Gastrocnemius medialis (tissue), 4 donors: Measurements from ENCODE around the gene C4A. TPM values are rescaled to one million over a fixed set of nuclear protein-coding genes. Genes with fewer than 3 reads are reported as not detected.
"Not testable (repeated sequence)": the region's sequence is repeated elsewhere in the genome, so short reads cannot be mapped to it uniquely, and the experiment has no call there.

Source experiments
- ATAC-seq, 2 donors: fragments of 150-250 bp; one replicate each; pipeline ENCODE4 v1.9.1; 2016
- DNase-seq, 2 donors: peaks; one replicate each; pipeline ENCODE4 v3.0.0-alpha.2; 2019
- H3K27ac ChIP-seq, 4 donors: fragments of 200-600 bp; sonication (generic); 1 replicate in 1 of 4; 2 replicates in 3 of 4; pipeline ENCODE4 v1.5.1; 2016 to 2018; ENCODE audit warnings: mild to moderate bottlenecking in 2 of 4, moderate library complexity in 1 of 4
- H3K27me3 ChIP-seq, 3 donors: fragments of 200-600 bp; sonication (generic) in 2 of 3; 1 replicate in 1 of 3; 2 replicates in 2 of 3; pipeline versions ENCODE4 v1.5.1 to v1.6.0; 2016 to 2019; ENCODE audit warnings: mild to moderate bottlenecking in 1 of 3, moderate library complexity in 1 of 3
- H3K36me3 ChIP-seq, 2 donors: fragments of 200-600 bp; sonication (generic) in 1 of 2; one replicate each; pipeline ENCODE4 v1.5.1; 2017 to 2018
- H3K4me1 ChIP-seq, 2 donors: fragments of 200-600 bp; sonication (generic) in 1 of 2; one replicate each; pipeline ENCODE4 v1.5.1; 2016 to 2017; ENCODE audit warnings: mild to moderate bottlenecking in 2 of 2
- H3K4me3 ChIP-seq, 4 donors: fragments of 200-600 bp; sonication (generic) in 3 of 4; 1 replicate in 1 of 4; 2 replicates in 3 of 4; pipeline ENCODE4 v1.5.1; 2016 to 2019; ENCODE audit warnings: mild to moderate bottlenecking in 2 of 4
- H3K9me3 ChIP-seq, 3 donors: fragments of 200-600 bp; sonication (generic) in 2 of 3; 1 replicate in 1 of 3; 2 replicates in 2 of 3; pipeline ENCODE4 v1.5.1; 2016 to 2019
- in situ Hi-C, 4 donors: fragments of 200-750 bp; cut with MboI; loops; one replicate each; pipeline versions ENCODE4 v1.15.0 to v1.8.0; 2017; ENCODE audit warnings: low sequenced_read_pairs in 4 of 4
- intact Hi-C: fragments of 100-400 bp; cut with DNase I; formaldehyde crosslinking; loops from one replicate; pipeline ENCODE4 v1.15.1; 2023; ENCODE audit warnings: low total_unique reads
- total RNA-seq, 4 donors: library from RNA; depleted of rRNA; stranded (reverse); fragments of >200 nt; gene quantifications; one replicate each; pipeline versions ENCODE4 v1.1.0 to v1.2.3, GENCODE V29; 2016

Gene C4A
- total RNA-seq, 4 donors from 2014 or later, result 4.3 to 7.8 (median 6.2) TPM

DNA sequence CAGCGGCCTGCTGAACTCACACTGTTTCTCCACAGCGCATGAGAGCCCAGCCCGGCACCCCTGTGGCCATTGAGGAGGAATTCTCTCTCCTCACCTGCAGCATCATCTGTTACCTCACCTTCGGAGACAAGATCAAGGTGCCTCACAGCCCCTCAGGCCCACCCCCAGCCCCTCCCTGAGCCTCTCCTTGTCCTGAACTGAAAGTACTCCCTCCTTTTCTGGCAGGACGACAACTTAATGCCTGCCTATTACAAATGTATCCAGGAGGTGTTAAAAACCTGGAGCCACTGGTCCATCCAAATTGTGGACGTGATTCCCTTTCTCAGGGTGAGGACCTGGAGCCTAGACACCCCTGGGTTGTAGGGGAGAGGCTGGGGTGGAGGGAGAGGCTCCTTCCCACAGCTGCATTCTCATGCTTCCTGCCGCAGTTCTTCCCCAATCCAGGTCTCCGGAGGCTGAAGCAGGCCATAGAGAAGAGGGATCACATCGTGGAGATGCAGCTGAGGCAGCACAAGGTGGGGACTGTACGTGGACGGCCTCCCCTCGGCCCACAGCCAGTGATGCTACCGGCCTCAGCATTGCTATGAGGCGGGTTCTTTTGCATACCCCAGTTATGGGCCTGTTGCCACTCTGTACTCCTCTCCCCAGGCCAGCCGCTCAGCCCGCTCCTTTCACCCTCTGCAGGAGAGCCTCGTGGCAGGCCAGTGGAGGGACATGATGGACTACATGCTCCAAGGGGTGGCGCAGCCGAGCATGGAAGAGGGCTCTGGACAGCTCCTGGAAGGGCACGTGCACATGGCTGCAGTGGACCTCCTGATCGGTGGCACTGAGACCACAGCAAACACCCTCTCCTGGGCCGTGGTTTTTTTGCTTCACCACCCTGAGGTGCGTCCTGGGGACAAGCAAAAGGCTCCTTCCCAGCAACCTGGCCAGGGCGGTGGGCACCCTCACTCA, 57.7 kb downstream of the C4A start:
- H3K4me3 ChIP-seq, H3K9me3 ChIP-seq, H3K4me1 ChIP-seq, ATAC-seq, H3K27me3 ChIP-seq, H3K27ac ChIP-seq, DNase-seq, H3K36me3 ChIP-seq, in situ Hi-C loops: not testable (repeated sequence)
- intact Hi-C loops, result loop anchor here (10.0 kb wide), 1 partner anchor 75 kb away; no protein-coding TSS in a partner anchor

DNA sequence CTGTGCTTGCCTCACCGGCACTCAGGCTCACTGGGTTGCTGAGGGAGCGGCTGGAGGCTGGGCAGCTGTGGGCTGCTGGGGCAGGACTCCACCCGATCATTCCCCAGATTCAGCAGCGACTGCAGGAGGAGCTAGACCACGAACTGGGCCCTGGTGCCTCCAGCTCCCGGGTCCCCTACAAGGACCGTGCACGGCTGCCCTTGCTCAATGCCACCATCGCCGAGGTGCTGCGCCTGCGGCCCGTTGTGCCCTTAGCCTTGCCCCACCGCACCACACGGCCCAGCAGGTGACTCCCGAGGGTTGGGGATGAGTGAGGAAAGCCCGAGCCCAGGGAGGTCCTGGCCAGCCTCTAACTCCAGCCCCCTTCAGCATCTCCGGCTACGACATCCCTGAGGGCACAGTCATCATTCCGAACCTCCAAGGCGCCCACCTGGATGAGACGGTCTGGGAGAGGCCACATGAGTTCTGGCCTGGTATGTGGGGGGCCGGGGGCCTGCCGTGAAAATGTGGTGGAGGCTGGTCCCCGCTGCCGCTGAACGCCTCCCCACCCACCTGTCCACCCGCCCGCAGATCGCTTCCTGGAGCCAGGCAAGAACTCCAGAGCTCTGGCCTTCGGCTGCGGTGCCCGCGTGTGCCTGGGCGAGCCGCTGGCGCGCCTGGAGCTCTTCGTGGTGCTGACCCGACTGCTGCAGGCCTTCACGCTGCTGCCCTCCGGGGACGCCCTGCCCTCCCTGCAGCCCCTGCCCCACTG, 58.6 kb downstream of the C4A start:
- H3K27me3 ChIP-seq, H3K4me1 ChIP-seq, ATAC-seq, in situ Hi-C loops, H3K27ac ChIP-seq, H3K36me3 ChIP-seq, DNase-seq, H3K9me3 ChIP-seq, H3K4me3 ChIP-seq: not testable (repeated sequence)
- intact Hi-C loops, result loop anchor here (10.0 kb wide), 1 partner anchor 74 kb away; no protein-coding TSS in a partner anchor

DNA sequence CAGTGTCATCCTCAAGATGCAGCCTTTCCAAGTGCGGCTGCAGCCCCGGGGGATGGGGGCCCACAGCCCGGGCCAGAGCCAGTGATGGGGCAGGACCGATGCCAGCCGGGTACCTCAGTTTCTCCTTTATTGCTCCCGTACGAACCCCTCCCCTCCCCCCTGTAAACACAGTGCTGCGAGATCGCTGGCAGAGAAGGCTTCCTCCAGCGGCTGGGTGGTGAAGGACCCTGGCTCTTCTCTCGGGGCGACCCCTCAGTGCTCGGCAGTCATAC, 59.1 kb downstream of the C4A start:
- intact Hi-C loops, result loop anchor here (10.0 kb wide), 1 partner anchor 74 kb away; no protein-coding TSS in a partner anchor
- H3K9me3 ChIP-seq, DNase-seq, H3K27me3 ChIP-seq, ATAC-seq, H3K4me1 ChIP-seq, H3K36me3 ChIP-seq, H3K27ac ChIP-seq, in situ Hi-C loops, H3K4me3 ChIP-seq: not testable (repeated sequence)

DNA sequence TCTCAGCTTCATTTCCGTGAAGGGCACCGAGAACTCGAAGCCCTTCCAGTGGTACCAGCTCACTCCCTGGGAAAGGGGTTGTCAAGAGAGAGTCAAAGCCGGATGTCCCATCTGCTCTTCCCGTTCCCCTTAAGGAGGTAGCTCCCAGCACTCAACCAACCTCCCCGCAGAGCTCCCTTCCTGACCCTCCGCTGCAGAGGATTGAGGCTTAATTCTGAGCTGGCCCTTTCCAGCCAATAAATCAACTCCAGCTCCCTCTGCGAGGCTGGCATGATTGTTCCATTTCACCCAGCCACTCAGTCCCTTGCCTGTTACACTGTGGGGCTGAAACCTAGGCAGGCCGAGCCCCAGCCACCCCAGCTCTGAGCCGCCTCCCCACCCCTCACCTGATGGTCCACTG, 59.5 kb downstream of the C4A start:
- DNase-seq, in situ Hi-C loops, H3K9me3 ChIP-seq: not testable (repeated sequence)

DNA sequence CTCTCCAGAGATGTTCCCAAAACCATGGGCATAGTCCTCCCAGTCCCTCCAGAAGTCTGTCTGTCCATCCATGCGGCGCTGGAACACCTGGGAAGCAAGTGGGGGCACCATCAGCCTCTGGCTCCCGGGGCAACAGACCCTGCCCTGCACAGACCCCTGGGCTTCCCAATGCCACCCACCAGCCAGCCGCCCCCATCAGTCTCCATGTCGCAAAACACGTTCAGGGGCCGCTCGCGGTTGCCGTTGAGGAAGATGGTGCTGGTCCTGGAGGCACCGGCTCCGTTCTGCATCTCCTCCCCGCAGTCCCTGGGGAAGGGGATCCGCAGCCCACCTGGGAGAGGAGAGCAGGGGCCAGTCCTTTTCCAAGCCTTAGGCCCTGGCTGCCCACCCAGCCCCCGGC, 60.4 kb downstream of the C4A start:
- in situ Hi-C loops, DNase-seq, ATAC-seq, H3K9me3 ChIP-seq, H3K4me3 ChIP-seq, H3K4me1 ChIP-seq, H3K27ac ChIP-seq, H3K36me3 ChIP-seq, H3K27me3 ChIP-seq: not testable (repeated sequence)
- intact Hi-C loops, result loop anchor here (10.0 kb wide), 1 partner anchor 73 kb away; no protein-coding TSS in a partner anchor

More for the DNA sequence above, 59.5 kb downstream of the C4A start:
- not testable (repeated sequence) for H3K4me3 ChIP-seq, H3K27ac ChIP-seq, H3K36me3 ChIP-seq, H3K27me3 ChIP-seq, ATAC-seq, H3K4me1 ChIP-seq
- intact Hi-C loops, result loop anchor here (10.0 kb wide), 1 partner anchor 73 kb away; no protein-coding TSS in a partner anchor

DNA sequence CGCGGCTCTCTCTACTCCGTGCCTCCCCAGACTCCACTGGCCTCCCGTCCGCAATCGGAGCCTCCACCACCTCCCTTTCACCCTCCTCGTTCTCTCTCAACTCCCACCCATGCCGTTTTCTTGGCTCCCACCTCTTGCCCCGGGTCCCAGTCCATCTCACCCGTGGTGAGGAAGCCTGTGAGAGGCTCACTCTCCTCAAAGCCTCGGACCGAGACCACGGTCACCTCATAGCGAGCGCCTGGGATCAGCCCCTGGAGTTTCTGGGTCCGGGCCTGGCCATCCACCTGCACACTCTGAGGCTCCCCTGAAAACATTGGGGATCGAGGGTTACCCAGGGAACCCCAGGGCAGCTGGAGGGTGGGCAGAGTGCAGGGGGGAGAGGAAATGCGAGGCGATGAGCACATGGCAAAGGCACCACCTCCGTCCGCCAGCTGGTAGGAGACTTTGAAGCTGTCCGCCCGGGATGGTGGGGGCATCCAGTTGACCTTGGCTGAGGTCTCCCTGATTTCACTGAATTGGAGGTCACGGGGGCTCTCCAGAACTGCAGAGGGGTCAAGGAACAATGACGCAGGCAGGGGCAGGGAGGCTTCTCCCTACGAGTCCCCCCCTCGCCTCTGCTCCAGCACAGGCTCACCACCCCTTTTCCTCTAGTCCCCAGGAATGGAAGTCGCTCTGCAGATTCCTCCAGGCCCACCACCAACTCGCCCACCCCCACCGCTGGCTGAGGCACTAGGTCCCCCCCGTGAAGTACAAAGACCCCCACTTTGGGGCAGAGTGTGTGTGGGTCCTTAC, 61.9 kb downstream of the C4A start:
- ATAC-seq, H3K27ac ChIP-seq, in situ Hi-C loops, H3K9me3 ChIP-seq, H3K36me3 ChIP-seq, H3K4me3 ChIP-seq, DNase-seq, H3K4me1 ChIP-seq, H3K27me3 ChIP-seq: not testable (repeated sequence)
- intact Hi-C loops, result loop anchor here (10.0 kb wide), 1 partner anchor 71 kb away; no protein-coding TSS in a partner anchor

DNA sequence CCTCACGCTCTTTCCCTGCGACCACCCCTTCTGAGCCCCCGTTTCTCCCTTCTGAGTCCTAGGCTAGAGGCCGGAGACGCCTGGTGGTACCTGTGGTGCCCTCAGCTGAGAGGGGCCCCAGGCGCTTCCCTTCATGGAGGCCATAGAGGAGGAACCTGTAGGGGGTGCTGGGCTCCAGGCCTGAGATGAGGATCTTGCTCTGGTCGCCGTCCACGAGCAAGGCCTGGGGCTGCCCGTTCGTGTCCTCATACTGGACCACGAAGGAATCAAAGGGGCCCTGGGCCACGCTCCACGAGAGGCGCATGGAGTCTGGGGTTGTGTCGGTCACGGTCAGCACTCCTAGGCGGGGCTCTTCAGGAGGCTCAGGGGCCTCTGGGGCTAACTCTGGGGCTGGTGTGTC, 63.1 kb downstream of the C4A start:
- H3K9me3 ChIP-seq, H3K27ac ChIP-seq, H3K36me3 ChIP-seq, in situ Hi-C loops, DNase-seq, H3K27me3 ChIP-seq, H3K4me3 ChIP-seq, ATAC-seq, H3K4me1 ChIP-seq: not testable (repeated sequence)
- intact Hi-C loops, result loop anchor here (10.0 kb wide), 1 partner anchor 70 kb away; no protein-coding TSS in a partner anchor
